Muscle layer of colon (tissue), 2 donors: Measurements from ENCODE around the gene PROSER1.

Experiments
- H3K27ac ChIP-seq: one replicate; pipeline ENCODE4 v1.7.0; 2013; ENCODE audit warnings: low read depth, mild to moderate bottlenecking, low read length, moderate library complexity
- H3K27me3 ChIP-seq, 2 donors: one replicate each; pipeline ENCODE4 v1.7.0; 2013; ENCODE audit warnings: low read length in 2 of 2, mild to moderate bottlenecking in 2 of 2; ENCODE audit not compliant: insufficient read depth in 2 of 2, control insufficient read depth in 1 of 2
- H3K36me3 ChIP-seq: one replicate; pipeline ENCODE4 v1.7.0; 2013; ENCODE audit warnings: mild to moderate bottlenecking, low read length; ENCODE audit not compliant: insufficient read depth
- H3K4me1 ChIP-seq: one replicate; pipeline ENCODE4 v1.7.0; 2013; ENCODE audit warnings: mild to moderate bottlenecking, low read length; ENCODE audit not compliant: insufficient read depth
- H3K4me3 ChIP-seq, 2 donors: one replicate each; pipeline ENCODE4 v1.7.0; 2013; ENCODE audit warnings: low read length in 2 of 2, low read depth in 1 of 2, mild to moderate bottlenecking in 1 of 2, moderate library complexity in 1 of 2
- H3K9ac ChIP-seq: one replicate; pipeline ENCODE4 v1.7.0; 2013; ENCODE audit warnings: low read length
- H3K9me3 ChIP-seq: one replicate; pipeline ENCODE4 v1.7.0; 2013; ENCODE audit warnings: mild to moderate bottlenecking, low read length
- donor health status: abdominal sarcoma.
- donor health status: Adenocarcinoma of cecum.

Gene PROSER1

GRCh38 chr13:39047560-39047959 is 9.7 kb upstream of the PROSER1 start:
- H3K4me3 ChIP-seq = no peak overlapping the region
- no peaks in the 10 kb centered on the region for H3K27me3 ChIP-seq
- no peaks in the 10 kb centered on the region for H3K9me3 ChIP-seq
- H3K36me3 ChIP-seq = peaks cover 7% of the 10 kb centered on the region
- H3K27ac ChIP-seq = no peak overlapping the region
- H3K4me1 ChIP-seq = no peaks in the 10 kb centered on the region
- H3K9ac ChIP-seq = no peak overlapping the region

DNA sequence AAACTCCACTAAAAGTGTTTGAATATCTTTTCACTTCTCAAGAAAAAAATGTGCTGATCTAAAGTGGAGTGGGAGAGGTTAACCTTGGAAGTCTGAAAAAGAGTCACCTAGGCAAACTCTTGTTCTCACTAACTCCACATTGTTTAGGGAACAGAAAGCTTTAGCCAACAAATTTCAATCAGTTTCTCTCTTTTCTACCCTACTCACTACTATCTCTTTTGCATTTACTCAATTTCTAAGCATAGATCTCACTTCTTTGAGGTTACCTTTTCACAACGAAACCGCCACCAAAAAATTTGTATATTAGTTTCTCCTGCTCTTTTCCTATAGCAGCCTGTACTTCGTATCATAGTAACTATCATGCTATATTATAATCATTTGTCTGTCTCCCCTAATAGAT is 6.6 kb upstream of the PROSER1 start:
- Histone ChIP-seq H3K4me1 (peaks cover 5% of the 10 kb centered on the region), H3K36me3 (peaks cover 7% of the 10 kb centered on the region), H3K27me3 (no peaks in the 10 kb centered on the region), H3K9ac (no peak overlapping the region), H3K9me3 (no peaks in the 10 kb centered on the region), H3K27ac (no peak overlapping the region), H3K4me3 (no peak overlapping the region)

GRCh38 chr13:39040206-39040605 is 2.3 kb upstream of the PROSER1 start:
- H3K27ac ChIP-seq = no peak overlapping the region
- no peaks in the 10 kb centered on the region for H3K27me3 ChIP-seq
- H3K9ac ChIP-seq = no peak overlapping the region
- no peak overlapping the region for H3K4me3 ChIP-seq
- H3K9me3 ChIP-seq = no peaks in the 10 kb centered on the region
- H3K4me1 ChIP-seq = peaks cover 25% of the 10 kb centered on the region
- peaks cover 7% of the 10 kb centered on the region for H3K36me3 ChIP-seq

DNA sequence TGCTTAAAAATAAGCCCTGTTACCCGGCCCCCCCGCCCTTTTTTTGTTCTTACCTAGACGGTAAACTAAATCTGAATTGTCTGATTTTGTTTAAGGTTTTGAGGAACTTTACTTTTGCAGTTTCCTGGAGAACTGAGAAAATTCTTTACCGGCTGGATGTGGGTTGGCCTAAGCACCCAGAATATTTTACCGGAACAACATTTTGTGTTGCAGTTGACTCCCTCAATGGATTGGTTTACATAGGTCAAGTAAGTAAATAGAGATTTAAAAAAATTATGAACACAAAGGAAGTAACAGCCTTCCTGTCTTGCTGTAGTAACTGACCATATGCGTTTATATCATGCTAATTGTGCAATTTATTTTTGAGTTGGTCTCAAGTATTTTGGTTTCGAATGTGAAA is 1.2 kb upstream of the PROSER1 start:
- H3K4me1 ChIP-seq = peaks cover 33% of the 10 kb centered on the region
- H3K36me3 ChIP-seq = peaks cover 1% of the 10 kb centered on the region
- H3K4me3 ChIP-seq = peak overlapping the region in 1 of 2 donors; percentile 99
- no peaks in the 10 kb centered on the region for H3K27me3 ChIP-seq
- no peak overlapping the region for H3K27ac ChIP-seq
- H3K9ac ChIP-seq = no peak overlapping the region
- H3K9me3 ChIP-seq = no peaks in the 10 kb centered on the region

DNA sequence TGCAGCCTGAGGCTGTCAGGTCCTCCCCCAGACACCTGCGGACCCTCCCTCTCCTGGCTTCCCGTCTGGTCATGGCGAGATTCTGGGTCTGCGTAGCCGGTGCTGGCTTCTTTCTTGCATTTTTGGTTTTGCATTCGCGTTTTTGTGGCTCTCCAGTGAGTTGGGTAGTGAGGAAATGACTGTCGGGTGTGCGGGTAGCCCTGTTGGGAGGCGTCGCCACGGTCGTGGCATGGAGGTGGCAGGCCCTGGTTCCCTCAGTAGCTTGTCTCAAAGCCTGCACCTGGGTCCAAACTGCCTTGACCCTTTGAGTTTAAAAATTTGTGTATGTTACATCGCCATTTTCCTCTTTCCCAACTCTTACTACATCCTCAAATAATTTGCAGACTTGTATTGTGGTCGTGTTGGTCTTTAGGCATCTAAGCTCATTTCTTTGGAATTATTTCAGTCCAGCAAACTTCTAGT is 711 bp upstream of the PROSER1 start:
- no peaks in the 10 kb centered on the region for H3K27me3 ChIP-seq
- H3K9me3 ChIP-seq = no peaks in the 10 kb centered on the region
- H3K27ac ChIP-seq = peak overlapping the region; percentile 81
- H3K9ac ChIP-seq = peak overlapping the region; percentile 84
- no peaks in the 10 kb centered on the region for H3K36me3 ChIP-seq
- H3K4me1 ChIP-seq = peaks cover 33% of the 10 kb centered on the region
- H3K4me3 ChIP-seq = peak overlapping the region; percentile 95 to 99

DNA sequence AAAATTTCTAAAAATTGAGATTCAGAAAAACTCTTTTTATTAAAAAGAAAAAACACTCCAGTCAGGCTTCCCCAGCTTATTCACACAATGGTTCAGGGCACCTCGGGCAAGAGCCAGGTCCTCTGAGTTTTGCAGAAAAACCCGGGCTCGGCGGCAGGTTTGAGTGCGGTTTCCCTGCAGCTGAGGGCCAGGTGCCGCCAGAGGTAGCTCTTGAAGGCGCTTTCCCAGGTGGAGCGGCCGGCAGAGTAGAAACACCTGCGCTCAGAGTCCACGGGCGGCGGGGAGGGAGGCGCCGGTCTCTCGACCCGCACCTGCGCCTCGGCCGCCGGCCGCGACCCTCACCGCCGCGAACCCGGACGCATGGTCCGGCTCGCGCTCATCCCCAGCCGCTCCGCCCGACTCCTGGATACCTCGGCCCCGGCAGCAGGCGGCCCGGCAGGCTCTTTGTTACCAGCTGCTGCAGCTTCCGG is 444 bp downstream of the PROSER1 start:
- Histone ChIP-seq H3K27ac (peak overlapping the region; percentile 81), H3K9ac (peak overlapping the region; percentile 84), H3K4me1 (peaks cover 33% of the 10 kb centered on the region)

GRCh38 chr13:39036212-39036611 is 1.7 kb downstream of the PROSER1 start:
- Histone ChIP-seq H3K4me3 (peak overlapping the region; percentile 95 to 99), H3K27me3 (no peaks in the 10 kb centered on the region), H3K27ac (no peak overlapping the region), H3K36me3 (no peaks in the 10 kb centered on the region), H3K4me1 (peaks cover 33% of the 10 kb centered on the region), H3K9ac (peak overlapping the region; percentile 84), H3K9me3 (no peaks in the 10 kb centered on the region)

More for the DNA sequence above, 444 bp downstream of the PROSER1 start:
- peak overlapping the region; percentile 95 to 99 for H3K4me3 ChIP-seq
- H3K27me3 ChIP-seq = no peaks in the 10 kb centered on the region
- no peaks in the 10 kb centered on the region for H3K9me3 ChIP-seq
- H3K36me3 ChIP-seq = no peaks in the 10 kb centered on the region

DNA sequence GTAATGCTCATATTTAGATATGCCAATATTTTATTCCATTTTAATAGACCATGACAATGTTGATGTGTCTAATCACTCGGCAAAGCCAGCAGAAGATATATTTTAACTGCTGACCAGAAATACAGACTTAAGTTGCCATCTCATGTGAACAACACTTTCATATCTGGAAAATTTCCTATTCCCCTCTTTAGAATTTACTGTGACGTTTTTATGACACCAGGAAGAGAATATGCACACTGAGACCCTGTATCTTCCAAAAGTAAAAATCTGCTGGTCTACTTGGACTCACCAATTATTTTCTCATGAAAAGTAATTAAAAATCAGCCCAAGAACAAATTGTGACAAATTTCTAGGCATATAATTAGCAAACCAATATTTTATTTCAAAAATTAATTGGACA is 2.1 kb downstream of the PROSER1 start:
- peaks cover 33% of the 10 kb centered on the region for H3K4me1 ChIP-seq
- H3K9ac ChIP-seq = no peak overlapping the region

GRCh38 chr13:39035204-39035603 is 2.7 kb downstream of the PROSER1 start:
- Histone ChIP-seq H3K9me3 (no peaks in the 10 kb centered on the region), H3K9ac (no peak overlapping the region), H3K27me3 (no peaks in the 10 kb centered on the region), H3K27ac (no peak overlapping the region), H3K4me3 (peak overlapping the region in 1 of 2 donors; percentile 28), H3K4me1 (peaks cover 29% of the 10 kb centered on the region), H3K36me3 (no peaks in the 10 kb centered on the region)

More for the DNA sequence above, 2.1 kb downstream of the PROSER1 start:
- Histone ChIP-seq H3K9me3 (no peaks in the 10 kb centered on the region), H3K27me3 (no peaks in the 10 kb centered on the region), H3K4me3 (peak overlapping the region in 1 of 2 donors; percentile 99), H3K27ac (no peak overlapping the region), H3K36me3 (no peaks in the 10 kb centered on the region)

DNA sequence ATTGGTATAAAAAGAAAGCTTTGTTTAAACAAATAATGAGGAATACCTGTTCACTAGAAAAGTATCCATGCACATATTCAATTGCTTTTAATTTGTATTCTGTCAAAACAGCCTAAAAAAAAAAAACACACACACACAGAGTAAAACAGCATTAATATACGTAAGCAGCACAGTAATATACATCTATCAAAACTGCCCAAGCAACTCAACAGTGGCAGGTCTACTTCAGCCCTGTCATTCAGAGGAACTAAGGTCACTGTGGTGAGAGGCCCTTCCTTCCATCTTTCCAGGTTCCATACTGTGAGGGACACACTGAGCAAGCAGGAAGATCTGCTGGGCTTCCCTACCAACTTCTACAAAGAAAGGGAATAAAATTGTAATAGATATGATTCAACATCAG is 3.8 kb downstream of the PROSER1 start:
- no peaks in the 10 kb centered on the region for H3K27me3 ChIP-seq
- H3K9me3 ChIP-seq = no peaks in the 10 kb centered on the region
- no peak overlapping the region for H3K27ac ChIP-seq
- no peaks in the 10 kb centered on the region for H3K36me3 ChIP-seq
- H3K4me3 ChIP-seq = no peak overlapping the region
- H3K9ac ChIP-seq = no peak overlapping the region
- H3K4me1 ChIP-seq = peaks cover 24% of the 10 kb centered on the region

DNA sequence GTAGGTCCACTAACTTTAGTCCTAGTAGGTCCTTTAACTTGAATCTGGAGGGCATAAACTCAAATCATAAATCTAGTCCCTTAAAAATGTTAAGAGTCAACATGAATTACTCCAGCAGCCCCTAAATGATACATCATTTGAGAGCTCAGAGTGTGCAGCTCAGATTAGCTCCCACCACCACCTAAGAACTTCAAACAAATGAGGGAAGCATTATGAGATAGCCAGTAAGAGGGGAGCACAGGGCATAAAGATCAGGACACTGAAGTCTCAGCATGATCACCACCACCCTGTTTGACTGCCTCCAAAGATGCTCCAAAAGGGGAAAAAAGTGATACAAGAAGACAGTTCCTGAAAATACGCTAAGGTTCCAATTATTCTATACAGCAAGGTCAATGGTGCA is 5.7 kb downstream of the PROSER1 start:
- H3K4me1 ChIP-seq = peaks cover 23% of the 10 kb centered on the region
- no peak overlapping the region for H3K27ac ChIP-seq
- H3K4me3 ChIP-seq = no peak overlapping the region
- H3K27me3 ChIP-seq = no peaks in the 10 kb centered on the region
- peaks cover 11% of the 10 kb centered on the region for H3K36me3 ChIP-seq
- H3K9me3 ChIP-seq = no peaks in the 10 kb centered on the region
- no peak overlapping the region for H3K9ac ChIP-seq

DNA sequence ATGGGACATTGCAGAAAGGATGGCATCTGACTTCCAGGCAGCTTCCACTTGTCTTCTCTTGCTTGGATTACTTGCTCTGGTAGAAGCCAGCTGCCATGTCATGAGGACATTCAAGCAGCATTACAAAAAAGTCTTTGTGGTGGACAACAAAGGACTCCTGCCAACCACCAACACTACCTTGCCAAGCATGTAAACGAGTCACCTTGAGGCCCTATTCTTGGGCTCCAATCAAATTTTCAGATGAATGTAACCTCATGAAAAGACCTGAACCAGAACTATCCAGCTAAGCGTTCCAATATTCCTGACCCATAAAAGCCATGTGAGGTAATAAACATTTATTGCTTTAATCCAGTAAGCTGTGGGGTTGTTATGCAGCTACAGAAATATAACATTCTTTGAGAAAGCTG is 12.5 kb downstream of the PROSER1 start:
- no peak overlapping the region for H3K4me3 ChIP-seq
- H3K27me3 ChIP-seq = no peaks in the 10 kb centered on the region
- no peak overlapping the region for H3K9ac ChIP-seq
- H3K36me3 ChIP-seq = peaks cover 55% of the 10 kb centered on the region
- H3K9me3 ChIP-seq = no peaks in the 10 kb centered on the region
- no peaks in the 10 kb centered on the region for H3K4me1 ChIP-seq
- H3K27ac ChIP-seq = no peak overlapping the region
